GM18858 (cell line): Measurements from ENCODE around the gene MMP14.
"Not testable (repeated sequence)": the region's sequence is repeated elsewhere in the genome, so short reads cannot be mapped to it uniquely, and the experiment has no call there.

ENCODE experiments used
- ATAC-seq: cut with Tn5 transposase; IDR thresholded peaks from one replicate; pipeline ENCODE4 v1.9.1; 2021; ENCODE audit not compliant: unreplicated experiment

MMP14 gene

GRCh38 chr14:22854963-22855724 is 18.8 kb downstream of the MMP14 start:
- ATAC-seq: no peak

DNA sequence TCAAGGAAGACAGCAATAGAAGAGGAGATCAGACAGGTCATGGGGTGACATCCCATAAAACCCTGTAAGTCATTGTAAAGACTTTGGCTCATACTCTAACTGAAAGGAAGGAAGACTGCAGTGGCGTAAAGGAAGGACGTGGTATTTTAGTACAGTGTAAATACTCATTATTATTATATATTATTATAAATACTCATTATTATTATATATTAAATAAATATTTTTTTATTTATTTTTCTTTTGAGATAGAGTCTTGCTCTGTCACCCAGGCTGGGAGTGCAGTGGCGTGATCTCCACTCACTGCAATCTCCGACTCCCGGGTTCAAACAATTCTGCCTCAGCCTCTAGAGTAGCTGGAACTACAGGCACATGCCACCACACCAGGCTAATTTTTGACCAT is 20.0 kb downstream of the MMP14 start:
- ATAC-seq: no peak

GRCh38 chr14:22860377-22860776 is 24.0 kb downstream of the MMP14 start:
- ATAC-seq: not testable (repeated sequence)

- ATAC-seq: no peak
Observed at GRCh38 chr14:22861651-22862050, 25.3 kb downstream of the MMP14 start.

- no peak for ATAC-seq
Observed at GRCh38 chr14:22864979-22865378, 28.6 kb downstream of the MMP14 start.

DNA sequence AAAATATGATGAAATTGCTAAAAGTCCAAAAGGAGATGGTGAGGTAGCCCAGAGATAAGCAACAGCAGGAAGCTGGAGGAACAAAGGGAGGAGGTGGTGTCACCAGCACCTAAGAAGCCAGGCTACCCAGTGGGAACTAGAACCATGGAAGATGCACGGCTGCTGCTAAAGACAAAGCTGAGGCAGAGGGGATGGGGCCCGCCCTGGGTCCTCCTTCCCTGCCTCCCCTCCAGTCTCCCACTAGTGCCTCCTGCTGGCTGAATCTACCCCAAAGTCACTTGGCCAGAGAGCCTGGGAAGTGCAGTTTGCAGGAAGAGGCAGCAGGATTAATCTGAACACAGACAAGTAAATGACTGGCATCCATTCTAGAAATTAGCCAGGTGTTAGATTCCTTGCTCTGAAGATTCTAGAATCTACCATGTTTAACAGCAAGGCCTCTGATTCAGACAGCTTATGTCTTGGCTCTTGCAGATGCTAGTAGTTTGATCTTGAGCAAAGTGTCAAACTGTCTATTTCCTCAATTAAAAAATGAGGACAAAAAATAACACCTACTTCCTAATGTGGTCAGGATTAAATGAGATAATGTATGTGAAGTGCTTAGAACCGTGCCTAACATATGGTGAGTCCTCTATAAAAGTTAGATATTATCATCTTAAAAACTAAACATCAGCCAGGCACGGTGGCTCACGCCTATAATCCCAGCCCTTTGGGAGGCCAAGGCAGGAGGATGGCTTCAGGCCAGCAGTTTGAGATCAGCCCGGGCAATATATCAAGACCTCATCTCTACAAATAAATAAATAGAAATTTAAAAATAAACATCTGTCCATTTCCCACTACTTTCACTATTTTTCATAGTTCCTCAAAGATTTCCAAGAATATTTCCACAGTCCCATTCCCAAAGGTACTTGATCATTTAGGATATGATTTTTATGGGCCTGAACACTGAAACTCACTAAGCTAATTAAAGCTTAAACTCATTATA is 29.3 kb downstream of the MMP14 start:
- no peak for ATAC-seq

GRCh38 chr14:22866874-22867273 is 30.5 kb downstream of the MMP14 start:
- no peak for ATAC-seq

DNA sequence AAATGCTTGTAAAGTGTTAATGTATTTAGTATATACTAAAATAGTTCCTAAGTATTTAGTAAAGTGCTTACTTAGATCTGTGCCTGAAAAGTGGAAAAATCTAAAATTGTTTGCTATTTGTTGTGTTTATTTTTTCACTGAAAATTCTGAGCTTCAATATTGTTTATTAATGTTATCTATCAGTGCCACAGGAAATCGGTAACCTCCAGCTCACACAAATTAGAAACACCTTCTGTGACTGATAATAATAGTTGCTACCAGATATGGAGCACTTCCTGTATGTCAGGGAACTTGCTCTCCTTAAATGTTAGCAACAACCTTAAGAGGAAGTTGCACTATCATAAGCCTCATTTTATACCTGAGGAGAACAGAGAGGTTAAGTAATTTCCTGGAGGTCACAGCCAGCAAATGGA is 34.4 kb downstream of the MMP14 start:
- peak; percentile 37 for ATAC-seq

DNA sequence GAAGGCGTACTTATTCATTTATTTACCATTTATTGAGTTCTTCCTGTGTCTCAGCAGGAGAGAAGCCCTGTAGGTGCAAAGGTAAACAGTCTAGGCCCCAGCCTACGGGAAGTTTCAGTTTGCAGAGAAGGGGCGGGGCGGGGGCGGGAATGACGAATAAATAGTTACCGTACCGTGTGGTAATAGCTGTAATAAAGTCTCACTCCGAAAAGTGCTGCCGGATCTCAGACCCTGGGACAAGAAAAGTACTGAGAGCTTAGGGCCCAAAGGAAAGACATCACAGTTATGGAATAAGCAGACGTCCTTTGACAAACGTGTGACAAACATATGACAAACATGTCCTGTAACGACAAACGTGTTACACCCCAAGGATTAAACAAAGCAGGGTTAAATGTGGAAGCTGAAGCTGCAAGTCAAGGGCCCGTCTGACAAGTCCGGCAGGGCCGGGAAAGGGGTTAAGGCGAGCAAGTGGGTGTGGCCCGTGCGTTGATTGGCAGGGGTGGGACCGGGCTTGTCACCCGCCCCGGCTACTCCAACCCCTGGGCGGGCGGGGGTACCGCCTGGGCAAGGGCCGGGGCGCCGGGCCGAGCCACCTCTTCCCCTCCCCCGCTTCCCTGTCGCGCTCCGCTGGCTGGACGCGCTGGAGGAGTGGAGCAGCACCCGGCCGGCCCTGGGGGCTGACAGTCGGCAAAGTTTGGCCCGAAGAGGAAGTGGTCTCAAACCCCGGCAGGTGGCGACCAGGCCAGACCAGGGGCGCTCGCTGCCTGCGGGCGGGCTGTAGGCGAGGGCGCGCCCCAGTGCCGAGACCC is 35.0 kb downstream of the MMP14 start, which contains the start of gene LRP10:
LRP10 (plus strand) TSS at position 517 of the 809 bp plus-strand sequence. CDS start 564 bp downstream, outside the sequence.
- peak; percentile 55 for ATAC-seq

- ATAC-seq: peak; percentile 6
Observed at GRCh38 chr14:22872033-22872832, 35.8 kb downstream of the MMP14 start.

GRCh38 chr14:22872833-22873520 is 36.6 kb downstream of the MMP14 start:
- no peak for ATAC-seq

GRCh38 chr14:22875003-22875747 is 38.8 kb downstream of the MMP14 start:
- no peak for ATAC-seq

- ATAC-seq: no peak
Observed at GRCh38 chr14:22875748-22876319, 39.4 kb downstream of the MMP14 start.

DNA sequence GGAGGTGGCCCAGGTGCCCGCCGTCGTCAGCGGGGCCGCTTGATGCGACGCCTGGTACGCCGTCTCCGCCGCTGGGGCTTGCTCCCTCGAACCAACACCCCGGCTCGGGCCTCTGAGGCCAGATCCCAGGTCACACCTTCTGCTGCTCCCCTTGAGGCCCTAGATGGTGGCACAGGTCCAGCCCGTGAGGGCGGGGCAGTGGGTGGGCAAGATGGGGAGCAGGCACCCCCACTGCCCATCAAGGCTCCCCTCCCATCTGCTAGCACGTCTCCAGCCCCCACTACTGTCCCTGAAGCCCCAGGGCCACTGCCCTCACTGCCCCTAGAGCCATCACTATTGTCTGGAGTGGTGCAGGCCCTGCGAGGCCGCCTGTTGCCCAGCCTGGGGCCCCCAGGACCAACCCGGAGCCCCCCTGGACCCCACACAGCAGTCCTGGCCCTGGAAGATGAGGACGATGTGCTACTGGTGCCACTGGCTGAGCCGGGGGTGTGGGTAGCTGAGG is 40.7 kb downstream of the MMP14 start:
- ATAC-seq: no peak

GRCh38 chr14:22878271-22879246 is 42.2 kb downstream of the MMP14 start:
- no peak for ATAC-seq

DNA sequence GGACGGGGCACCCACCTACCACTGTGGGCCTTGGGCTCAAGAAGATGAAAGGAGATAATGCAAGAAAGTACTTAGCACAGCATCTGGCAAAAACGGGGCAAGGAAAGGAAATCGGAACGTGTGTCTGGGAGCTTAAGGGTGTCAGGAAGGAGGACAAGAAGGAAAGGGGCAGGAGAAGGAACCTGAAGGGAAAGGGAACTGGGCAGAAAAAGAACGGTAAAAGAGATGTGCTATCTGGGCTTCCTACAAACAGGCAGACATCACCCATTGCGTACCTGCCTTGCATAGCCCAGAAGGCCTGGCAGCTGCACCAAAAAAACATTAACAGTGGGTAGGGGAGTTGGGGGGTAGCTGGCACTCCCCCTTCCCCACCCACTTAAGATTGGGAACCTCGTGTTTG is 45.7 kb downstream of the MMP14 start:
- ATAC-seq: no peak

GRCh38 chr14:22882529-22883172 is 46.3 kb downstream of the MMP14 start:
- ATAC-seq: no peak
